Measurements from ENCODE around the gene CACNA2D1.

CACNA2D1 gene

DNA sequence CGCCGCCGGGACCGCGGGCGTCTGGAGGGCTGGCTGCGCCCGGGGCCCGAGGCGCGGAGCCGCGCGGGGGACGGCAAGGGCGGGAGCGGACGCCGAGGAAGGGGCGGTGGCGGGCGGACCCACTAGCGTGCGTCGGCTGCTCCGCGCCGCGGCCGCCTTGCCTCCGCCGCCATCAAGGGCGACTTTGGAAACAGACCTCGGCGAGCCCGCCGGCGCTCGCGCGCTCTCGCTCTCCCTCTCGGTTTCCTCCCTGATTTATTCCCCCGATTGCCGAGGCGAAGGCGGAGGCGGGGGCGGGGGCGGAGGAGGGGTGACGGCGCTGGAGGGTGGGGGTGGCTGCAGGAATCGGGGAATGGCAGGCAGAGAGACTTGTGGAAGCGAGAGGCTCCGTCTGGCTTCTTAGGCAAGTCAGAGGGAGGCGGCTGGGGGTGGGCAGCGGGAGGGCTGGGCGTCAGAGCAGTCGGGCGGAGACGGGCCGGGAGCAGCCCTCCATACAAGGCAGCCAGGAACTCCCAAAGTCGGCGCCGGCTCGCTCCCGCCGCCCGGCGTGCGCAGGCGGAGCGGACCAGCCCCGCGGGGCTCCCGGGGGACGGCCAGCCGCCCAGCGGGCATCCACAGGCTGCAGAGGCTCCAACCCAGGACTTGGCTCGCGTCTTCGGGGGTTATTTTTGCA, at the start of gene CACNA2D1:
CACNA2D1 (minus strand) TSS at position 231 of the 673 bp plus-strand sequence.
- TF ChIP-seq CTCF (conservative IDR thresholded peaks at IDR 0.05; ENCODE audit: low read depth, low read length): no peak
- DNase-seq (ENCODE audit: low read depth): peak; percentile 46
- peak within 1 kb of the TSS; percentile 77 for H3K4me3 ChIP-seq (ENCODE audit: low read length)

DNA sequence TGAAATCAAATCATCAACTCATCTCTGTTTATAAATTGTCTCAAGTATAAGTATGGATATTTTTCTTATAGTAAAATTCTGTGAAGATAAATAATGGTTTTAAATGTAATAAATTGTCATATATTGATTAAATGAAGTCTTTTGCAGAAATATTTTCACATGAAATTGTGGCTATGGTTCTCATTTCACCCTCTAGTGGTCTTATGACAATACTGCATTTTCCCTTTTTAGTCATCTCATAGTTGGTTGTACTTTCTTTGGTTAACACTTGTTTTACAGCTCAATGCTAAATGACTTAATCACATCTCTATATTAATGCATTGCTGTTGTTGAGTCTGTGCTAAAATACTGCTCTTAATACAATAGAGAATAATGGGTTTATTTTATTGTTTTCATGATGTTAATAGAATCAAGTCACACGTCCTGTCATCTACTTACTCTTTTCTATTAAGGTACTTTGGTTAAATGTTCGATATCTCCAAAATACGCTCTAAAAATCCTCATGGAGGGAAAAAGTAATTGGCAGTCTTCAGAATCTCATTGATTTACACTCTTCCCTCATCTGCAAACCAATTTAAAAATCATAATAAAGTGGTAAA, 38.0 kb upstream of the CACNA2D1 start:
- no peak overlapping the region for H3K4me3 ChIP-seq (ENCODE audit: low read length)
- peak; percentile 78 for TF ChIP-seq CTCF (conservative IDR thresholded peaks at IDR 0.05; ENCODE audit: low read depth, low read length)
- DNase-seq (ENCODE audit: low read depth): no peak

DNA sequence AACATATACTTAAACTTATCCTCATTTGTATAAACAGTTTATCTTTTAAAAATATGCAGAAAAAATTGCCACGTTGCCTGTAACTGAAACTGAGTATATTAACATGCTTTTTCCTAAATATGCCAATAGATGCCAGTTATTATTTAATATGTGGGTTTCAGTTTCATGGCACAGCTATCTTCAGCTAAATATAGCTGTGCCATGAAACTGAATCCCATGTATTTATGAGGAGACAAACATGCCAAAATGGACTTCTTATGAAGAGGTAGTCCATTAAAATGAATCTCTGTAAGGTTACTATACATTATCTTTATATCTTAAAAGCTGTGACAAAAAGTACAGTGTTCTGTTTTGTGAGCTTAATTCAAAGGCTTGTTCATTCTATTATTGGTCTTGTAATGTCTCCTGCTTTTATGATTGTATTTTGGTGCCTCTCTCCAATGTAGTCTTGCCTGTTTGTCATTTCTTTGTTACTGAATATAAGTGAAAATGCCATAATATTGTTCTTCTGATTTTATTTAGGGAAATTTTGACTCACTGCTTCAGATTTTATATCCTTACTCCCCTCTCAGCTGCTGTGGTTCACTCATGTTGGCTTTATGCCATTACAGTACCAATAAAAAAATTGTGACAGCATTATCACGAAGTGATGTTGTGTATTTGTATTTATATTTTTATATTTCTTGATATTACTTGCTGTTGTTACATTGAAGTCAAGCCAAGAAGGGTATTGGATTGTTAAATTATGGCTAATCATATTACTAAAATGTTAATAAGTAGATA, 34.3 kb upstream of the CACNA2D1 start:
- TF ChIP-seq CTCF (conservative IDR thresholded peaks at IDR 0.05; ENCODE audit: low read depth, low read length): no peak
- no peak for DNase-seq (ENCODE audit: low read depth)
- H3K4me3 ChIP-seq (ENCODE audit: low read length): no peak overlapping the region

DNA sequence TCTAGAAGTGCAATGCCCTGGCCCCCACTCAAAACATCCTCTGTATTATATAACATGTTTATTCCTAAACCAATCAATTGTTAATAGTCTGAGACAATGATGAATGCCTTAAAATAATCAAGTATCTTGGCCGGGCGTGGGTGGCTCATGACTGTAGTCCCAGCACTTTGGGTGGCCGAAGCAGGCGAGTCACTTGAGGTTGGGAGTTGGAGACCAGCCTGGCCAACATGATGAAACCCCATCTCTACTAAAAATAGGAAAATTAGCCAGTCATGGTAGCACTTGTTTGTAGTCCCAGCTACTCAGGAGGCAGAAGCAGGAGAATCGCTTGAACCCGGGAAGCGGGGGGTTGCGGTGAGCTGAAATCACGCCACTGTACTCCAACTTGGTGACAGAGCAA, 29.4 kb upstream of the CACNA2D1 start:
- no peak for TF ChIP-seq CTCF (conservative IDR thresholded peaks at IDR 0.05; ENCODE audit: low read depth, low read length)
- H3K4me3 ChIP-seq (ENCODE audit: low read length): no peak overlapping the region
- no peak for DNase-seq (ENCODE audit: low read depth)

DNA sequence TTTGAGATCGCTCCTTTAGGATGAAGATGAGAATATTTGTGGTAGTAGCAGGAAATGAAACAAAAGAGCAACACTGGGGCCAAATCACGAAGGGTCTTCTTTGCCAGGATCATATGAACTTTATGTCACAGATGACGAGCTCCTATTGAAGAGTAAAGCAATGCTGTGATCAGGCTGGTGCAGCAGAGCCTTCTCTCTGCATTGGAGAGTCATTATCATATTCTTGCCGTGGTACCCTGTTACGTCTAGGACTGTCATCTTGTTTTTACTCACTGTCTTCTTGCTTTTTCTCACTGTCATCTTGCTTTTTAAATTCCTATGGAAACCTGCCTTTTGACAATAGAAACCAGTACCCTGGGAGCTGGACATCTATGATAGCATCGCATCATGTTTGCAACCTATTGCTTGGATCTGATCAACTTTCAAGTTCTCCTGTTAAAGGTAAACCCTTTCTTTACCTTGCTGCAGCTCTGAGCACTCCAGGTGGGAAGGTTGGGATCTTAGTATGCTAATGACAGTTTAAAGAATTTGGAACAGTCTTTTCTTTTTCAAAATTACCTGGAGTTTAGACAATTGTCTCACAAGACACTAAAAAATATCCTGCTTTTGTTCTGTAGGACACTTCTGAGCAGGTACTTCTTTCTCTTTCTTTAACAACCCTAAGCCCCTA, 27.9 kb upstream of the CACNA2D1 start:
- H3K4me3 ChIP-seq (ENCODE audit: low read length): no peak overlapping the region
- no peak for DNase-seq (ENCODE audit: low read depth)
- TF ChIP-seq CTCF (conservative IDR thresholded peaks at IDR 0.05; ENCODE audit: low read depth, low read length): no peak

DNA sequence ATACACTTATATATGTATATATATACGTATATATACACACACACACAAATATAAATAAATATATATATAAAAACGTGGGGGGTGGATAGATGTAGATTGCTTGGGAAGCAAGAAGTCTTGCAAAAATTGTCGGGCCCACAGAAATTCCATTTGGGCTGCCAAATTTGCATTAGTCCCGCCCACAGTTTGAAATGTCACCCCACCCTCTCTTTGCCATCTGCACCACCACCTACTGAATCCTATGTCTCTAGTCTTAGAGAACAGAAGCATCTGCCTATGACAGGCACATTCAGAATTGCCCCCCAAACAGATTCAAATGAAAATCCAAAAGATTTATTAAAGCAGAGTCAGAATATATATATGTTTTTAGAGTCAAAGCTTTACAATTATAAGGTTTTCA, 25.6 kb upstream of the CACNA2D1 start:
- DNase-seq (ENCODE audit: low read depth): no peak
- H3K4me3 ChIP-seq (ENCODE audit: low read length): no peak overlapping the region
- no peak for TF ChIP-seq CTCF (conservative IDR thresholded peaks at IDR 0.05; ENCODE audit: low read depth, low read length)
